ENCODE measurements around the gene CALN1. TPM values are rescaled to one million over a fixed set of nuclear protein-coding genes. Genes with fewer than 3 reads are reported as not detected.

Gene CALN1
- total and polyA plus RNA-seq, 4 donors: 0.02 to 0.91 (median 0.03) TPM

GRCh38 chr7:71750290-71750689 is 661.8 kb downstream of the CALN1 start:
- Histone ChIP-seq H3K4me3 (no peak overlapping the region), H3K27ac (ENCODE audit: low read depth in 1 of 2, low read length in 1 of 2) (no peak overlapping the region), H3K27me3 (ENCODE audit: control insufficient read depth in 3 of 3, insufficient read depth in 3 of 3, low read length in 2 of 3) (peaks cover 3 to 6% (median 5%) of the 10 kb centered on the region in 3 donors), H3K4me1 (ENCODE audit: control insufficient read depth in 5 of 5, insufficient read depth in 5 of 5, low read length in 5 of 5) (peaks cover 0 to 4% (median 0%) of the 10 kb centered on the region in 5 donors), H3K9me3 (ENCODE audit: control insufficient read depth in 4 of 4, insufficient read depth in 3 of 4, low read length in 3 of 4) (peaks cover 0 to 14% (median 2%) of the 10 kb centered on the region in 4 donors), H3K36me3 (ENCODE audit: control insufficient read depth in 4 of 4, insufficient read depth in 4 of 4, low read length in 4 of 4) (no peaks in the 10 kb centered on the region), H3K9ac (ENCODE audit: insufficient read depth in 1 of 2, low read length in 2 of 2) (no peak overlapping the region)
- DNase-seq: no peak
- no peak for TF ChIP-seq CTCF (IDR thresholded peaks at IDR 0.05; ENCODE audit: control extremely low read depth, extremely low read depth)
- WGBS, 2 donors: 94 to 95% methylated on average over 6 of the region's 6 CpGs
- ATAC-seq (ENCODE audit: insufficient read depth, low FRiP score): no peak

- Histone ChIP-seq H3K9me3 (ENCODE audit: control insufficient read depth in 4 of 4, insufficient read depth in 3 of 4, low read length in 3 of 4) (peaks cover 0 to 6% (median 2%) of the 10 kb centered on the region in 4 donors), H3K36me3 (ENCODE audit: control insufficient read depth in 4 of 4, insufficient read depth in 4 of 4, low read length in 4 of 4) (no peaks in the 10 kb centered on the region), H3K4me3 (no peak overlapping the region), H3K27ac (ENCODE audit: low read depth in 1 of 2, low read length in 1 of 2) (no peak overlapping the region), H3K4me1 (ENCODE audit: control insufficient read depth in 5 of 5, insufficient read depth in 5 of 5, low read length in 5 of 5) (peaks cover 0 to 2% (median 0%) of the 10 kb centered on the region in 5 donors), H3K9ac (ENCODE audit: insufficient read depth in 1 of 2, low read length in 2 of 2) (no peak overlapping the region), H3K27me3 (ENCODE audit: control insufficient read depth in 3 of 3, insufficient read depth in 3 of 3, low read length in 2 of 3) (peaks cover 0 to 2% (median 0%) of the 10 kb centered on the region in 3 donors)
- DNase-seq (peak in 1 of 3 donors; percentile 57), ATAC-seq (ENCODE audit: insufficient read depth, low FRiP score) (no peak)
- no peak for TF ChIP-seq CTCF (IDR thresholded peaks at IDR 0.05; ENCODE audit: control extremely low read depth, extremely low read depth)
- WGBS, 2 donors: 81 to 94% methylated on average over 5 of the region's 5 CpGs
Measured at GRCh38 chr7:71746006-71746405, 666.1 kb downstream of the CALN1 start.

- ATAC-seq (ENCODE audit: insufficient read depth, low FRiP score): no peak
- peaks cover 0 to 10% (median 2%) of the 10 kb centered on the region in 5 donors for H3K4me1 ChIP-seq (ENCODE audit: control insufficient read depth in 5 of 5, insufficient read depth in 5 of 5, low read length in 5 of 5)
- WGBS, 2 donors: 90% methylated on average over 5 of the region's 5 CpGs
- no peak overlapping the region for H3K27ac ChIP-seq (ENCODE audit: low read depth in 1 of 2, low read length in 1 of 2)
- no peak overlapping the region for H3K4me3 ChIP-seq
- no peak overlapping the region for H3K9ac ChIP-seq (ENCODE audit: insufficient read depth in 1 of 2, low read length in 2 of 2)
- TF ChIP-seq CTCF (IDR thresholded peaks at IDR 0.05; ENCODE audit: control extremely low read depth, extremely low read depth): no peak
- no peak for DNase-seq
- peaks cover 0 to under 1% (median 0%) of the 10 kb centered on the region in 3 donors for H3K27me3 ChIP-seq (ENCODE audit: control insufficient read depth in 3 of 3, insufficient read depth in 3 of 3, low read length in 2 of 3)
- H3K36me3 ChIP-seq (ENCODE audit: control insufficient read depth in 4 of 4, insufficient read depth in 4 of 4, low read length in 4 of 4): no peaks in the 10 kb centered on the region
- no peaks in the 10 kb centered on the region for H3K9me3 ChIP-seq (ENCODE audit: control insufficient read depth in 4 of 4, insufficient read depth in 3 of 4, low read length in 3 of 4)
Measured at GRCh38 chr7:71740174-71740560, 672.0 kb downstream of the CALN1 start.
